Measurements from ENCODE around the gene DOK3. TPM values are rescaled to one million over a fixed set of nuclear protein-coding genes. Genes with fewer than 3 reads are reported as not detected.

The DOK3 gene
- total and polyA plus RNA-seq, 2 experiments from 2014 or later = 2.2 to 11.1 TPM

GRCh38 chr5:177538876-177539275 lies 29.2 kb upstream of the DOK3 start (continued):
- TF ChIP-seq ETS1 (IDR thresholded peaks at IDR 0.05) = no peak
- no peak for TF ChIP-seq EZH2phosphoT487 (IDR thresholded peaks at IDR 0.05; ENCODE audit: unreplicated experiment)

DNA sequence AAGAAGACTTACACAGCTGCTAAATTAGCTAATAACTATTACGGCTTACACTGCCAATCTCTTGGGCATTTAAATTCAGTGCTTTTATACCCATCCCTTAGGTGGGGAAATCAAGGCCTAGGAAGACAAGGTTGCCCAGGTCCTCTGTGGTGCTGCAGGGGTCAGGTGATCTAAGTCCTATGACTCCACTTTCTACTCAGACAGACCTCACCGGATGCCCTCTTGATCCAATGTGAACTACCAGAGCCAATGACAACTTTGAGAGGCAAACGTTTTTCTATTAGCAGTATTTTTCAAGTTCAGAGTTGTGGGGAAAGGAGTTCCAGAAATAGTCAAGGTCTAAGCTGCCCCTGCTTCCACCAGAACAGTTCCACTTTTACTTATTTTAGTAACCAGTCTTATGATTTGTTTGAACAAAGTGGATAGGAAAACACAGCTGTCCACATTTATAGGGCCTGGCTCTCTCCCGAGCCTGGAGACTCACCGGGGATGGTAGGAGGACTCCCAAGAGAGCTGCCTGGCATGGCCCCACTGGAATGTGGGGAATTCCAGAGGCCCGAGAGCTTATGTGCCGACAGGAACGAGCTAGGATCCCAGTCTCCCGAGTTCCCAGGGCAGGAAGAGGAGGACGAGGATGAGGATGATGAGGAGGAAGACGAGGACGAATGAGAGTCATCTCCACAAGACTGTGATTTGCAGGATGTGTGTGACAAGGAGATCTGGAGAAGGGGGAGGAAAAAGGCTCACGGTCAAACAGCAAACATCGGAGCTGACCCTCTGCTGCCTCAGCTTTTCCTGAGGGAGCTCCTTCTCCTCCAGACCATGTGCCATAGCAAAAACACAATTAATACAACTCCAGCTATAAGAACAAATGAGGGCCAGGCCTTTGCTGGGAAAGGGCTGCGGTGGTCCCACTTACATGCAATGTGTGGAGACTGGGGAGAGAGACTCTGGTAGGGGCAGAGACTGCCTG lies 28.0 kb upstream of the DOK3 start:
- peaks cover 41% of the 10 kb centered on the region for H3K36me3 Mint-ChIP-seq (ENCODE audit: low read depth)
- no peaks in the 10 kb centered on the region for H3K27me3 ChIP-seq (ENCODE audit: insufficient read depth)
- H3F3A ChIP-seq (replicated peaks; ENCODE audit: low read depth) = 0 out of 2 replicates have a peak, but pooled peaks cover 14% of the 10 kb centered on the region
- H3K4me2 ChIP-seq = no peak overlapping the region
- H3K9me2 ChIP-seq (ENCODE audit: insufficient read depth) = no peaks in the 10 kb centered on the region
- H3K4me1 Mint-ChIP-seq = peaks cover 3% of the 10 kb centered on the region; the same call in 2 of the 3 replicates
- peaks cover 2% of the 10 kb centered on the region for H3K27me3 Mint-ChIP-seq (ENCODE audit: insufficient read depth, low read depth, poor library complexity)
- H4K20me1 ChIP-seq (replicated peaks; ENCODE audit: insufficient read depth) = peaks cover 45% of the 10 kb centered on the region
- peak; percentile 80 for ATAC-seq
- H3K27ac Mint-ChIP-seq = peak overlapping the region; percentile 34; the same call in 1 of the 2 replicates
- H3K36me3 ChIP-seq (ENCODE audit: insufficient read depth) = peaks cover 7% of the 10 kb centered on the region
- H3K4me3 Mint-ChIP-seq = no peak overlapping the region
- no peak overlapping the region for H3K4me3 ChIP-seq
- TF ChIP-seq NANOG (IDR thresholded peaks at IDR 0.05; ENCODE audit: borderline replicate concordance) (no peak), POLR2AphosphoS5 (IDR thresholded peaks at IDR 0.05; ENCODE audit: low read depth) (no peak), ETS1 (IDR thresholded peaks at IDR 0.05) (no peak), EZH2phosphoT487 (IDR thresholded peaks at IDR 0.05; ENCODE audit: unreplicated experiment) (no peak), CTCF (conservative IDR thresholded peaks at IDR 0.05; ENCODE audit: low read depth in 2 of 2) (no peak), JUNB (IDR thresholded peaks at IDR 0.05; ENCODE audit: unreplicated experiment) (no peak), REST (IDR thresholded peaks at IDR 0.05; ENCODE audit: unreplicated experiment) (no peak)
- TF ChIP-seq, protein P1, sequence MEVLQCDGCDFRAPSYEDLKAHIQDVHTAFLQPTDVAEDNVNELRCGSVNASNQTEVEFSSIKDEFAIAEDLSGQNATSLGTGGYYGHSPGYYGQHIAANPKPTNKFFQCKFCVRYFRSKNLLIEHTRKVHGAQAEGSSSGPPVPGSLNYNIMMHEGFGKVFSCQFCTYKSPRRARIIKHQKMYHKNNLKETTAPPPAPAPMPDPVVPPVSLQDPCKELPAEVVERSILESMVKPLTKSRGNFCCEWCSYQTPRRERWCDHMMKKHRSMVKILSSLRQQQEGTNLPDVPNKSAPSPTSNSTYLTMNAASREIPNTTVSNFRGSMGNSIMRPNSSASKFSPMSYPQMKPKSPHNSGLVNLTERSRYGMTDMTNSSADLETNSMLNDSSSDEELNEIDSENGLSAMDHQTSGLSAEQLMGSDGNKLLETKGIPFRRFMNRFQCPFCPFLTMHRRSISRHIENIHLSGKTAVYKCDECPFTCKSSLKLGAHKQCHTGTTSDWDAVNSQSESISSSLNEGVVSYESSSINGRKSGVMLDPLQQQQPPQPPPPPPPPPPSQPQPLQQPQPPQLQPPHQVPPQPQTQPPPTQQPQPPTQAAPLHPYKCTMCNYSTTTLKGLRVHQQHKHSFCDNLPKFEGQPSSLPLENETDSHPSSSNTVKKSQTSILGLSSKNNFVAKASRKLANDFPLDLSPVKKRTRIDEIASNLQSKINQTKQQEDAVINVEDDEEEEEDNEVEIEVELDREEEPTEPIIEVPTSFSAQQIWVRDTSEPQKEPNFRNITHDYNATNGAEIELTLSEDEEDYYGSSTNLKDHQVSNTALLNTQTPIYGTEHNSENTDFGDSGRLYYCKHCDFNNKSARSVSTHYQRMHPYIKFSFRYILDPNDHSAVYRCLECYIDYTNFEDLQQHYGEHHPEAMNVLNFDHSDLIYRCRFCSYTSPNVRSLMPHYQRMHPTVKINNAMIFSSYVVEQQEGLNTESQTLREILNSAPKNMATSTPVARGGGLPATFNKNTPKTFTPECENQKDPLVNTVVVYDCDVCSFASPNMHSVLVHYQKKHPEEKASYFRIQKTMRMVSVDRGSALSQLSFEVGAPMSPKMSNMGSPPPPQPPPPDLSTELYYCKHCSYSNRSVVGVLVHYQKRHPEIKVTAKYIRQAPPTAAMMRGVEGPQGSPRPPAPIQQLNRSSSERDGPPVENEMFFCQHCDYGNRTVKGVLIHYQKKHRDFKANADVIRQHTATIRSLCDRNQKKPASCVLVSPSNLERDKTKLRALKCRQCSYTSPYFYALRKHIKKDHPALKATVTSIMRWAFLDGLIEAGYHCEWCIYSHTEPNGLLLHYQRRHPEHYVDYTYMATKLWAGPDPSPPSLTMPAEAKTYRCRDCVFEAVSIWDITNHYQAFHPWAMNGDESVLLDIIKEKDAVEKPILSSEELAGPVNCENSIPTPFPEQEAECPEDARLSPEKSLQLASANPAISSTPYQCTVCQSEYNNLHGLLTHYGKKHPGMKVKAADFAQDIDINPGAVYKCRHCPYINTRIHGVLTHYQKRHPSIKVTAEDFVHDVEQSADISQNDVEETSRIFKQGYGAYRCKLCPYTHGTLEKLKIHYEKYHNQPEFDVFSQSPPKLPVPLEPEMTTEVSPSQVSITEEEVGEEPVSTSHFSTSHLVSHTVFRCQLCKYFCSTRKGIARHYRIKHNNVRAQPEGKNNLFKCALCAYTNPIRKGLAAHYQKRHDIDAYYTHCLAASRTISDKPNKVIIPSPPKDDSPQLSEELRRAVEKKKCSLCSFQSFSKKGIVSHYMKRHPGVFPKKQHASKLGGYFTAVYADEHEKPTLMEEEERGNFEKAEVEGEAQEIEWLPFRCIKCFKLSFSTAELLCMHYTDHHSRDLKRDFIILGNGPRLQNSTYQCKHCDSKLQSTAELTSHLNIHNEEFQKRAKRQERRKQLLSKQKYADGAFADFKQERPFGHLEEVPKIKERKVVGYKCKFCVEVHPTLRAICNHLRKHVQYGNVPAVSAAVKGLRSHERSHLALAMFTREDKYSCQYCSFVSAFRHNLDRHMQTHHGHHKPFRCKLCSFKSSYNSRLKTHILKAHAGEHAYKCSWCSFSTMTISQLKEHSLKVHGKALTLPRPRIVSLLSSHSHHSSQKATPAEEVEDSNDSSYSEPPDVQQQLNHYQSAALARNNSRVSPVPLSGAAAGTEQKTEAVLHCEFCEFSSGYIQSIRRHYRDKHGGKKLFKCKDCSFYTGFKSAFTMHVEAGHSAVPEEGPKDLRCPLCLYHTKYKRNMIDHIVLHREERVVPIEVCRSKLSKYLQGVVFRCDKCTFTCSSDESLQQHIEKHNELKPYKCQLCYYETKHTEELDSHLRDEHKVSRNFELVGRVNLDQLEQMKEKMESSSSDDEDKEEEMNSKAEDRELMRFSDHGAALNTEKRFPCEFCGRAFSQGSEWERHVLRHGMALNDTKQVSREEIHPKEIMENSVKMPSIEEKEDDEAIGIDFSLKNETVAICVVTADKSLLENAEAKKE (CRISPR knock-in tag; IDR thresholded peaks at IDR 0.05) = no peak
- peak; percentile 35 for DNase-seq (ENCODE audit: low spot score)
- H3K9me3 Mint-ChIP-seq = no peaks in the 10 kb centered on the region
- peaks cover 27% of the 10 kb centered on the region for H3K79me2 ChIP-seq (replicated peaks; ENCODE audit: insufficient read depth)
- no peaks in the 10 kb centered on the region for H3K4me1 ChIP-seq (ENCODE audit: insufficient read depth)
- H2AFZ ChIP-seq = no peak overlapping the region
- 0 out of 2 replicates have a peak overlapping the region, but pooled peaks have one; percentile 72 for H3K27ac ChIP-seq (ENCODE audit: low read depth)
